Activated naive CD8-positive, alpha-beta T cell treated with anti-CD3 and anti-CD28 coated beads for 36 hours (primary cell): ENCODE measurements around the gene LDHB. TPM values are rescaled to one million over a fixed set of nuclear protein-coding genes. Genes with fewer than 3 reads are reported as not detected.
"Not testable (repeated sequence)": the region's sequence is repeated elsewhere in the genome, so short reads cannot be mapped to it uniquely, and the experiment has no call there.

Experiments
- DNase-seq: peaks from one replicate; pipeline ENCODE4 v3.0.0; 2021
- H3K27ac Mint-ChIP-seq: one replicate; pipeline ENCODE4 v1.8.0; 2022; ENCODE audit warnings: mild to moderate bottlenecking, moderate library complexity, mixed read lengths
- H3K27me3 Mint-ChIP-seq: one replicate; pipeline ENCODE4 v1.8.0; 2022; ENCODE audit warnings: mild to moderate bottlenecking, mixed read lengths
- H3K36me3 Mint-ChIP-seq: one replicate; pipeline ENCODE4 v1.8.0; 2021; ENCODE audit warnings: mild to moderate bottlenecking, mixed read lengths
- H3K4me1 Mint-ChIP-seq: one replicate; pipeline ENCODE4 v1.8.0; 2021; ENCODE audit warnings: mixed read lengths
- H3K4me3 Mint-ChIP-seq: one replicate; pipeline ENCODE4 v1.8.0; 2022; ENCODE audit warnings: mild to moderate bottlenecking, moderate library complexity, mixed read lengths
- H3K9me3 Mint-ChIP-seq: one replicate; pipeline ENCODE4 v1.8.0; 2022; ENCODE audit warnings: mixed read lengths
- total RNA-seq, 2 experiments: library from RNA; stranded (reverse); gene quantifications; one replicate each; pipeline ENCODE4 v1.2.3, GENCODE V29; 2021

The LDHB gene
- total RNA-seq, 2 experiments from 2014 or later = 1,947 to 1,996 TPM

DNA sequence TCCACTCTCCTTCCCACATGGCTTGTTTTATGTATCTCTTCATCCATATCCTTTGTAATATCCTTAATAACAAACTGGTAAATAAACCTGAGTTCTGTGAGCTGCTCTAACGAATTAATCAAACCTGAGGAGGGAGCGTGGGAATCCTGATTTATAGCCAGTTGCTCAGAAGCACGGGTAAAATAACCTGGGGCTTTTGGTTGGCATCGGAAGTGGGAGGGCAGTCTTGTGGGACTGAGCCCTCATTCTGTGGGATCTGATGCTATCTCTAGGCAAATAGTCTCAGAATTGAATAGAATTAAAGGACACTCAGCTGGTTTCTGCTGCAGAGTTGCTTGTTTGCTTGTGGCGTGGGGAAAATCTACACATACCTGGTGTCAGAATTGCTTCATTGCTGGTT is 17.5 kb upstream of the LDHB start:
- DNase-seq = no peak
- H3K27me3 Mint-ChIP-seq = no peaks in the 10 kb centered on the region
- H3K4me3 Mint-ChIP-seq = no peak overlapping the region
- peaks cover 42% of the 10 kb centered on the region for H3K4me1 Mint-ChIP-seq
- H3K36me3 Mint-ChIP-seq = no peaks in the 10 kb centered on the region
- no peak overlapping the region for H3K27ac Mint-ChIP-seq
- H3K9me3 Mint-ChIP-seq = no peaks in the 10 kb centered on the region

DNA sequence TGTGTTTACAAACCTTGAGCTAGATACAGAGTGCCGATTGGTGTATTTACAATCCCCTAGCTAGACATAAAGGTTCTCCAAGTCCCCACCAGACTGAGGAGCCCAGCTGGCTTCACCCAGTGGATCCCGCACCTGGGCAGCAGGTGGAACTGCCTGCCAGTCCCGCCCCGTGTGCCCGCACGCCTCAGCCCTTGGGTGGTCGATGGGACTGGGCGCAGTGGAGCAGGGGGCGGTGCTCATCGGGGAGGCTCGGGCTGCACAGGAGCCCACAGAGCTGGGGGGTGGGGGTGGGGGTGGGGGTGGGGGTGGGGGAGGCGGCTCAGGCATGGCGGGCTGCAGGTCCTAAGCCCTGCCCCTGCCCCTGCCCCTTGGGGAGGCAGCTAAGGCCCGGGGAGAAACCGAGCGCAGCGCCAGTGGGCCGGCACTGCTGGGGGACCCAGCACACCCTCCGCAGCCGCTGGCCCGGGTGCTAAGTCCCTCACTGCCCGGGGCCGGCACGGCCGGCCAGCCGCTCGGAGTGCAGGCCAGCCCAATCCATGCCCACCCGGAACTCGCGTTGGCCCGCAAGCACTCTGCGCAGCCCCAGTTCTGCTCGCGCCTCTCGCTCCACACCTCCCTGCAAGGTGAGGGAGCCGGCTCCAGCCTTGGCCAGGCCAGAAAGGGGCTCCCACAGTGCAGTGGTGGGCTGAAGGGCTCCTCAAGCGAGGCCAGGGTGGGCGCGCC is 16.3 kb upstream of the LDHB start:
- not testable (repeated sequence) for H3K9me3 Mint-ChIP-seq, DNase-seq, H3K27me3 Mint-ChIP-seq, H3K36me3 Mint-ChIP-seq, H3K27ac Mint-ChIP-seq, H3K4me3 Mint-ChIP-seq
- peaks cover 34% of the 10 kb centered on the region for H3K4me1 Mint-ChIP-seq

DNA sequence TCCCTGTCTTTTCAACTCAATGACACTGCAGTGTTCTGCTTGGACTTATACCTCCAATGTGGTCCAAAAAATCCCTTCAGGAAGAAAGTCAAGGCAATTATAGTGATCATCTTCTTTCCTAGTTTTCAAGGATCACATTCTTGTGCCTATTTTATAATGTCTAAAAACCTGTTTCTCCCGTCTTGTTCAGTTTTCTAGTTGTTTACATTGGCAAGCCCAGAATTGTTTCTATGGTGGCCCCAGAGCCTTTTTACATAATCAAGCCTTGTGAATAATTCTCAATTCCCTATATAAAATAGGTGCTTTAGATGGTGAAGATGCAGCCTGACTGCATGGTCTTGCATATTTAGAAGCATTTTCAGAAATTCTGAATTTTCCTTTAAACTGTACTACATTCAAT is 14.5 kb upstream of the LDHB start:
- Mint-ChIP-seq H3K9me3 (no peaks in the 10 kb centered on the region), H3K4me3 (no peak overlapping the region), H3K36me3 (no peaks in the 10 kb centered on the region), H3K4me1 (peaks cover 16% of the 10 kb centered on the region), H3K27me3 (no peaks in the 10 kb centered on the region), H3K27ac (no peak overlapping the region)
- DNase-seq = no peak

DNA sequence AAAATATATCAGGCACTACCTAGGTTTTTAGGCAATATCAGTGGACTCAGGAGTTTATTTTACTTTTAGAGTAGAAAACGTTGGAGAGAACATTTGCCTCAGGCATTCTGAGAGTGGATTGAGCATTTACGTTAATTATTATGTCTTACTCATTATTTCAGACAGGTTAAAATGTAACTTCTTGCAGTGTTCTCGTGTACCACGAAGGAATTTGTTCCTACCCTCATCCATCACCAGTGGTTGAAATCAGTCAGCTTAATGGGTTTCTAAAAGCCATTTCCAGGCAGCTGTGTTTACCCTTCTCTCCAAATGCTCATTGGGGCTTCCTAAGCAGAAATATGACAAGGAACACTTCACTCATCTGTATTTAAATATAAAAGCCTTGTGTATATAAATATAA is 9.1 kb upstream of the LDHB start:
- no peaks in the 10 kb centered on the region for H3K36me3 Mint-ChIP-seq
- no peak for DNase-seq
- H3K4me3 Mint-ChIP-seq = no peak overlapping the region
- H3K27ac Mint-ChIP-seq = no peak overlapping the region
- no peaks in the 10 kb centered on the region for H3K4me1 Mint-ChIP-seq
- H3K9me3 Mint-ChIP-seq = no peaks in the 10 kb centered on the region
- H3K27me3 Mint-ChIP-seq = no peaks in the 10 kb centered on the region

DNA sequence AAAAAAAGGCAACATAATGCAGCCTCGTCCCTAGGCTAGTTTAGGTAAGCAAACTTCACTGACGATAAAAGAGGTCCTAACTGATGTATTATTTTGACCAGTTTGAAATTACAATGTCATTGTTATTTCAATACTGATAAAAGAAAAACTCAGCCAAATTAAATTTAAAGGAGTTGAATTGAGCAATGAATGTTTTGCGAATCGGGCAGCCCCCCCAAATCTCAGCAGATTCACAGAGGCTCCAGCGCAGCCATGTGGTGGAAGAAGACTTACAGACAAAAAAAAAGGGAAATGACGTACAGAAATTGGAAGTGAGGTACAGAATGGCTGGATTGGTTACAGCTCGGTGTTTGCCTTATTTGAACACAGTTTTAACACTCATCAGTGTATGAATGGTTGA is 8.2 kb upstream of the LDHB start:
- DNase-seq = no peak
- H3K4me3 Mint-ChIP-seq = no peak overlapping the region
- H3K27me3 Mint-ChIP-seq = no peaks in the 10 kb centered on the region
- no peak overlapping the region for H3K27ac Mint-ChIP-seq
- no peaks in the 10 kb centered on the region for H3K36me3 Mint-ChIP-seq
- H3K4me1 Mint-ChIP-seq = no peaks in the 10 kb centered on the region
- H3K9me3 Mint-ChIP-seq = no peaks in the 10 kb centered on the region

DNA sequence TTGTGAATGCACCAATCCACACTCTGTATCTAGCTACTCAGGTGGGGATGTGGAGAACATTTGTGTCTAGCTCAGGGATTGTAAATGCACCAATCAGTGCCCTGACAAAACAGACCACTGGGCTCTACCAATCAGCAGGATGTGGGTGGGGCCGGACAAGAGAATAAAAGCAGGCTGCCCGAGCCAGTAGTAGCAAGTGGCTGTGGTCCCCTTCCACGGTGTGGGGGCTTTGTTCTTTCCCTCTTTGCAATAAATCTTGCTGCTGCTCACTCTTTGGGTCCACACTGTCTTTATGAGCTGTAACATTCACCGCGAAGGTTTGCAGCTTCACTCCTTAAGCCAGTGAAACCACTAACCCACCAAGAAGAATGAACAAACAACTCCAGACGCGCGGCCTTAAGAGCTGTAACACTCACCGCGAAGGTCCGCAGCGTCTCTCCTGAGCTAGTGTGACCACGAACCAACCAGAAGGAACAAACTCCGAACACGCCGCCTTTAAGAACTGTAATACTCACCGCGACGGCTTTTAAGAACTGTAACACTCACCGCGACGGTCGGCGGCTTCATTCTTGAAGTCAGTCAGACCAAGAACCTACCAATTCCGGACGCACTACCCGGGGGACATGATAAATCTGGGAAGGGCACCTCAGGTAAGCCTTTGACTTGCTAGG is 4.6 kb upstream of the LDHB start:
- Mint-ChIP-seq H3K27me3 (no peaks in the 10 kb centered on the region), H3K4me1 (peaks cover 13% of the 10 kb centered on the region), H3K4me3 (no peak overlapping the region), H3K27ac (no peak overlapping the region), H3K36me3 (peaks cover 4% of the 10 kb centered on the region), H3K9me3 (no peaks in the 10 kb centered on the region)
- no peak for DNase-seq

DNA sequence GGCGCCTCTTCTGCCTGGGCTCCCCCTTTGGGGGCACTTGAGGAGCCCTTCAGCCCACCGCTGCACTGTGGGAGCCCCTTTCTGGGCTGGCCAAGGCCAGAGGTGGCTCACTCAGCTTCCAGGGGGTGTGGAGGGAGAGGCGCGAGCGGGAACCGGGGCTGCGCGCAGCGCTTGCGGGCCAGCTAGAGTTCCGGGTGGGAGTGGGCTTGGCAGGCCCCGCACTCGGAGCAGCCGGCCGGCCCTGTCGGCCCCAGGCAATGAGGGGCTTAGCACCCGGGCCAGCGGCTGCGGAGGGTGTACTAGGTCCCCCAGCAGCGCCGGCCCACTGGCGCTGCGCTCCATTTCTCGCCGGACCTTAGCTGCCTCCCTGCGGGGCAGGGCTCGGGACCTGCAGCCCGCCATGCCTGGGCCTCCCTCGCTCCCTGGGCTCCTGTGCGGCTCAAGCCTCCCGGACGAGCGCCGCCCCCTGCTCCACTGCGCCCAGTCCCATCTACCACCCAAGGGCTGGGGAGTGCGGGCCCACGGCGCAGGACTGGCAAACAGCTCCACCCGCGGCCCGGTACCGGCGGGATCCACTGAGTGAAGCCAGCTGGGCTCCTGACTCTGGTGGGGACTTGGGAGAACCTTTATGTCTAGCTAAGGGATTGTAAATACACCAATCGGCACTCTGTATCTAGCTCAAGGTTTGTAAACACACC is 3.9 kb upstream of the LDHB start:
- not testable (repeated sequence) for H3K9me3 Mint-ChIP-seq, H3K4me3 Mint-ChIP-seq, H3K27ac Mint-ChIP-seq, DNase-seq, H3K27me3 Mint-ChIP-seq
- Mint-ChIP-seq H3K4me1 (peaks cover 13% of the 10 kb centered on the region), H3K36me3 (peaks cover 11% of the 10 kb centered on the region)

DNA sequence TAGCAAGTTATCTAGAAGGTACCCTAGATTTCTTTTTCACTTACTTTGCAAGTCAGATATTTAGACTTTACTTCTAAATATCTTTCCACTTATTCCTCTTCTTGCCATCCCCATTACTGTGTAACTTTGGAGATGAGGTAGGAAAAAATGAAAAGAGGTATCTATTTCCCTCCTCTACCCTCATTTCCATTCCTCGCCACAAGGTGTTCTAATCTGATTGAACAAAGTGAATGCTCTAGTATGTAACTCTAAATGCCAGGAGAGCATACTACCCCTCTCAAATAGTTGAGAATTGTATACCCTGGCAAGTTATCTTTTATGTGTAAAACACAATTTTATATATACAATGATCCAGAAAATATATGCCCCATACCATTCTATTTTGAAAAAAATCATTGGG is 1.7 kb upstream of the LDHB start:
- DNase-seq = no peak
- H3K27ac Mint-ChIP-seq = no peak overlapping the region
- no peaks in the 10 kb centered on the region for H3K27me3 Mint-ChIP-seq
- H3K4me3 Mint-ChIP-seq = no peak overlapping the region
- peaks cover 31% of the 10 kb centered on the region for H3K36me3 Mint-ChIP-seq
- peaks cover 27% of the 10 kb centered on the region for H3K4me1 Mint-ChIP-seq
- no peaks in the 10 kb centered on the region for H3K9me3 Mint-ChIP-seq

DNA sequence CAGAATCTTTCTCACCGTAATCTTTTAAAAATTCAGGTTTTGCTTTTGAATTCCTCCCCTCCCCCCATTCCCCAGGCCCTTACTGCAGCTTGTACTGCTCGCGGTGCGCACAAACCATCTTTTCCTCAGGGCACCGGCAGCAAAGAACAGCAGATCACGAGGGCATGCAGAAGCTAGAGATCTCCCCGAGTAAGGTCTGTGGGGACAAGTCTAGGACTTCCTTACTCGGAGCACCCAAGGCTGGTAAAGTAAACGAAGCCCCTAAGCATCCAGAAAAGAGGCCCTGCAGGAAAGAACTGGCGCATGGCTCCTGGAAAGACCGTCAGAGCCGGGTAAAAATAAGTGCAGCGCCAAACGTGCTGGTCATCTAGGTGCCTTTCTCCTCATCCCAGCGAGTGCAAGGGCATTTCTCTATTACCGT is 727 bp downstream of the LDHB start:
- peak overlapping the region; percentile 99 for H3K27ac Mint-ChIP-seq
- no peaks in the 10 kb centered on the region for H3K27me3 Mint-ChIP-seq
- H3K4me3 Mint-ChIP-seq = peak overlapping the region; percentile 97
- H3K36me3 Mint-ChIP-seq = peaks cover 50% of the 10 kb centered on the region
- H3K9me3 Mint-ChIP-seq = no peaks in the 10 kb centered on the region
- peaks cover 45% of the 10 kb centered on the region for H3K4me1 Mint-ChIP-seq
- DNase-seq = peak; percentile 35

DNA sequence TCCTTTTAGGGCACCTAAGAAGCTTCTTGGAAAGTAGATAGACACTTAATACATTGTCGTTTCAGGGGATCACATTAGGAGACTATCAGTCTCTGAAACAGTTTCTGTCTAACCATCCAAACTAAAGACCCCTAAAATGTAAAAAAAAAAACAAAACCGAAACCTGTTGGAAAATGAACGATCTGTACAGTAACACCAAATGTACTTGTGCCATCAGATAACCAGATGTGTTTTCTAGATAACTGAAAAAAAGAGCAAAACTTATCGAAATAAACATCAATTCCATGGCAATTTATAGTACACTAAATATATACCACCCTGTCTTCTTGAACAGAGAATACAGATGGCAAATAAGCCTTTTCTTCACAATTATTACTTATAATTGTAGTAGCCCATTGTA is 2.1 kb downstream of the LDHB start:
- no peaks in the 10 kb centered on the region for H3K27me3 Mint-ChIP-seq
- DNase-seq = no peak
- H3K9me3 Mint-ChIP-seq = no peaks in the 10 kb centered on the region
- peaks cover 63% of the 10 kb centered on the region for H3K36me3 Mint-ChIP-seq
- peak overlapping the region; percentile 99 for H3K27ac Mint-ChIP-seq
- peaks cover 58% of the 10 kb centered on the region for H3K4me1 Mint-ChIP-seq
- peak overlapping the region; percentile 97 for H3K4me3 Mint-ChIP-seq

DNA sequence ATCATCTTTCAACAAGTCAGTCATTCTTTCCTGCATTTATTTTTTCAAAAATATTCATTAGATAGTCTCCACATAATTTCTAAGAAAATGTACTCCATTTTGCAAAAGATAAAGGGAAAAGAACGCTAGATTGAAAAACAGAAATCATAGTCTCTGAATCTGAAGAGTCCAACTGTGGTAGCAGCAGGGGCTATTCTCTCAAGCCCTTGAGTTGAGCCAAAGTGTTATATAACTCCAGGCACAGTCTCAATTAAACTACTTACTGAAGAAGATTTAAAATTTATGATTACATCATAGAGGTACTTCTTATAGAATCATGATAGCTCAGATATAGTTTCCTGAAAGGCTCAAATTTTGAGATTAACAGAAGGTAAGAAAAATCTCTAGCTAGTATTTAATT is 5.8 kb downstream of the LDHB start:
- Mint-ChIP-seq H3K27me3 (no peaks in the 10 kb centered on the region), H3K9me3 (no peaks in the 10 kb centered on the region), H3K4me1 (peaks cover 71% of the 10 kb centered on the region), H3K4me3 (no peak overlapping the region), H3K27ac (no peak overlapping the region), H3K36me3 (peaks cover 82% of the 10 kb centered on the region)
- DNase-seq = no peak

DNA sequence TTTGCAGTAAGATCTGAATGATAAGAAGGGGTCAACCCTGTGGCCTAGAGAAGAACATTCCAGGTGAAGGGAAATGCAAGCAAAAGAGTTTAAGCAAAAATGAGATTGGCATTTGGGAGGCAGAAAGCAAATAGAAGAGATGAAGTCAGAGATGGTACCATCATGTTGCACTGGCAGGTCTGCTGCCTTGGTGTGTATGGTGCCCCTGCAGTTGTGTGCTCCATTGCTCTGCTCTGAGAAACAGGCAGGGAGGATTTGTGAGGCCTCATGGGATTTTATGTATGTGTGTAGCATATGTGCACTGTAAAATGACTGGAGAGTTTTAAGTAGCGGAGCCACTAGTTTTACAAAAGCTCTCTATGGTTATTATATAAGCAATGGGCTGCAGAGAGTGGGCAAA is 6.6 kb downstream of the LDHB start:
- no peak for DNase-seq
- Mint-ChIP-seq H3K27me3 (no peaks in the 10 kb centered on the region), H3K9me3 (no peaks in the 10 kb centered on the region), H3K36me3 (peaks cover 77% of the 10 kb centered on the region), H3K4me3 (peak overlapping the region; percentile 11), H3K4me1 (peaks cover 74% of the 10 kb centered on the region), H3K27ac (peak overlapping the region; percentile 1)

DNA sequence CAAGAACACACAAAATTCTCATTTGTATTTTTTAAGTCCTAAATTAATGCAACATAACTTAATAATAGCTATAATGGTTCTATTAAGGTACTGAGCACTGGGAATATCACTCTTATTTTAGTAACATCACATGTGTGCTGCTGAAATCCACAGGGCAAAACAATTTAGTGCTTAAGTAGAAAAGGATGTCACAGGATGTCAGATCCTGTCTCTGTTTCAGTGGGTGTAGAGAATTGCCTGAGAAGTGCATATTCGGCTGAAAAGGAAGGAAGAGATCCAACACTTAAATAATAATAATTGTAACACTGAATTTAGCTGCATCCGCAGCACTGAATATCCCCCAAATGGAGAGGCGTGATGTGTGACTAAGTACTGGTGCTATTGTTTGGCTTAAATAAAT is 8.6 kb downstream of the LDHB start:
- no peak overlapping the region for H3K27ac Mint-ChIP-seq
- H3K4me1 Mint-ChIP-seq = peaks cover 70% of the 10 kb centered on the region
- H3K9me3 Mint-ChIP-seq = no peaks in the 10 kb centered on the region
- no peaks in the 10 kb centered on the region for H3K27me3 Mint-ChIP-seq
- no peak overlapping the region for H3K4me3 Mint-ChIP-seq
- H3K36me3 Mint-ChIP-seq = peaks cover 68% of the 10 kb centered on the region
- no peak for DNase-seq

DNA sequence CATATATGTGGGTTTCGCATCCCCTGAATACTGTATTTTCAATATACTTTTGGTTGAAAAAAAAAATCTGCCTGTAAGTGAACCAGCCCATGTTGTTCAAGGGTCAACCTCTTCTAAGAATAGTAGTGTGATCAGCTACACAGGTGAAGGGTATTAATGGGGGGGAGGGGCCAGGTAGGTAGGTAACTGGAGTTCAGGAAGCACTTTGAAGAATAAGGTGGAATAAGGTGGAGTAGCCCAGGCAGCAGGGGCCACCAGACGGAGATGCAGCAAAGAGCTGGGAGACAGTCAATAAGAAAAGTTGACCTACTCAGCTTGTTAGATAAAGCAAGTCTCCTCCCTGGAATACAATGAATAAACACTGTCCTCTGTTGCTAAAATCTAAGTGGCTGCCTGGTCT is 9.3 kb downstream of the LDHB start:
- H3K27ac Mint-ChIP-seq = no peak overlapping the region

DNA sequence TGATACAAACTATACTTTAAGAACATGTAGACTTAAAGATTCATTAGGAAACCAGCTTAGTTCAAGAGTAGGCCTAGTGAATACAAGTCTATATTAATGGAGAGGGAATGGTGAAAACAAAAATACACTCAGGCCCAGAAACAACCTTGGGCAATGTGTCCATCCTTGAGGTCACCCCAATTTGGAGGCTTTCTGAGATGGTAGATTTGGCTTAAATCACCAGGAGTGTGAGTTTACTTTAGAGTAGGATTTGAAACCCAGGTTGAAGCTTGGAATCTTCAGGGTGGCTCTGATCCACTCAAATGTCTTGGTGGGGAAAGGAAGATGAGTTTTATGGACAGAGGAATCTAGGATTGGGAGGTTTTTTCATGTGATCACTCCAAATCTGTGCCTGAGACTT is 10.5 kb downstream of the LDHB start:
- Mint-ChIP-seq H3K36me3 (peaks cover 67% of the 10 kb centered on the region), H3K4me1 (peaks cover 72% of the 10 kb centered on the region), H3K27ac (peak overlapping the region; percentile 67), H3K4me3 (peak overlapping the region; percentile 25), H3K27me3 (no peaks in the 10 kb centered on the region), H3K9me3 (no peaks in the 10 kb centered on the region)
- no peak for DNase-seq

More for the DNA sequence above, 9.3 kb downstream of the LDHB start:
- Mint-ChIP-seq H3K9me3 (no peaks in the 10 kb centered on the region), H3K4me1 (peaks cover 72% of the 10 kb centered on the region), H3K4me3 (no peak overlapping the region), H3K36me3 (peaks cover 70% of the 10 kb centered on the region), H3K27me3 (no peaks in the 10 kb centered on the region)
- no peak for DNase-seq
